LNCaP clone FGC (cell line): Measurements from ENCODE around the gene VLDLR.
"Not testable (repeated sequence)": the region's sequence is repeated elsewhere in the genome, so short reads cannot be mapped to it uniquely, and the experiment has no call there.

Source experiments
- DNase-seq: peaks from one replicate; pipeline ENCODE4 v3.0.0-alpha.2; 2011; ENCODE audit warnings: low read depth
- H3K4me3 ChIP-seq: 2 replicates; pipeline ENCODE4 v1.5.1; 2011; ENCODE audit warnings: mild to moderate bottlenecking, low read depth, low read length, control low read depth
- CTCF ChIP-seq: IDR thresholded peaks from 2 replicates; pipeline ENCODE4 v1.5.1; 2012; ENCODE audit warnings: mild to moderate bottlenecking; ENCODE audit not compliant: control insufficient read depth, insufficient read depth; ENCODE audit errors: extremely low read depth

Gene VLDLR

GRCh38 chr9:2700909-2701550 is 79.4 kb downstream of the VLDLR start:
- no peak for TF ChIP-seq CTCF
- DNase-seq: no peak
- no peak overlapping the region for H3K4me3 ChIP-seq

DNA sequence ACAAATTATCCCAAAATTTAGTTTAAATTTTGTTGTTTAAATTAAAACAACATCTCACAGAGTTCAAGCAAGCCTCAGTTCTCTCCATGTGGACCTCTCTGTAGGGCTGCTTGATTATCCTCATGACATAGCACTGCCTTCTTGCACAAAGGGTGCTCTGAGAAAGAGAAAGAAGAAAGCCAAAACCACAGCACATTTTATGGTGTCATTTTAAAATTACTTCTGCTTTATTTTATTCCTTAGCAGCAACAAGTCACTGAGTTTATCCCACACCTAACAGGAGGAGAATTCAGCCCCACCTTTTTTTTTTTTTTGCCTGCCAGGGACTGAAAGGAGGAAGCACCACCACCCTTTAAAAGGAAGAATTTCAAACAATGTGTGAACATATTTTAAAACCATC is 82.9 kb downstream of the VLDLR start:
- no peak overlapping the region for H3K4me3 ChIP-seq
- DNase-seq: no peak

GRCh38 chr9:2707256-2707655 is 85.7 kb downstream of the VLDLR start:
- DNase-seq, H3K4me3 ChIP-seq: not testable (repeated sequence)

More for the DNA sequence above, 82.9 kb downstream of the VLDLR start:
- TF ChIP-seq CTCF: no peak
